Thyroid gland (tissue), 4 donors: Measurements from ENCODE around the gene ERG.

Experiments used
- POLR2A ChIP-seq, 2 donors: fragments of 450-650 bp; IDR thresholded peaks; one replicate each; pipeline ENCODE4 v1.6.1; 2017; ENCODE audit warnings: antibody characterized with exemption in 2 of 2, mild to moderate bottlenecking in 2 of 2, moderate library complexity in 1 of 2
- TF ChIP-seq, protein P1 (sequence below), 6 experiments: fragments of 200-600 bp in 3 of 6; fragments of 450-650 bp in 3 of 6; sonication (generic) in 3 of 6; IDR thresholded peaks; one replicate each; pipeline ENCODE4 v1.5.1; 2016 to 2019; ENCODE audit warnings: antibody characterized with exemption in 6 of 6, mild to moderate bottlenecking in 2 of 6, inconsistent platforms in 1 of 6, moderate library complexity in 1 of 6

DNA sequence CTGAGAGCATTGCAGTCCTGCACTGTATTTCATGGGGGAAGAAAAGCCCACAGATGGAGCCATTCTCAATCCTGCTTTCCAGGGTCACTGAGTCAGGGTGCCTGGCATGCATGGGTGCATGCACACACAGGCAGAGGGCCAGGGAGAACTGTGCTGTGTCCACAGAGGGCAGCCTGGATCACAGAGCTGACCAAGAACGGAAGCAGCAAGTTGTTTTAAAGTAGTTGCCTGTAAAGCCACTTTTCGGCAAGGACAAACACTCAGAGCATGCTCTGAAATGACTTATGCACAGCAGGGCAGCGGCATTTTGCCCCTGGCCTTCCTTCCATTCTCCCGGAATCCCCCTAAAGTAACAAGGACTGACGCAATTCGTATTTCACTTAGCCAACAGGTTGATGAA is 3.6 kb downstream of the ERG start:
- no peak for TF ChIP-seq POLR2A (IDR thresholded peaks at IDR 0.05)
- TF ChIP-seq, protein P1, sequence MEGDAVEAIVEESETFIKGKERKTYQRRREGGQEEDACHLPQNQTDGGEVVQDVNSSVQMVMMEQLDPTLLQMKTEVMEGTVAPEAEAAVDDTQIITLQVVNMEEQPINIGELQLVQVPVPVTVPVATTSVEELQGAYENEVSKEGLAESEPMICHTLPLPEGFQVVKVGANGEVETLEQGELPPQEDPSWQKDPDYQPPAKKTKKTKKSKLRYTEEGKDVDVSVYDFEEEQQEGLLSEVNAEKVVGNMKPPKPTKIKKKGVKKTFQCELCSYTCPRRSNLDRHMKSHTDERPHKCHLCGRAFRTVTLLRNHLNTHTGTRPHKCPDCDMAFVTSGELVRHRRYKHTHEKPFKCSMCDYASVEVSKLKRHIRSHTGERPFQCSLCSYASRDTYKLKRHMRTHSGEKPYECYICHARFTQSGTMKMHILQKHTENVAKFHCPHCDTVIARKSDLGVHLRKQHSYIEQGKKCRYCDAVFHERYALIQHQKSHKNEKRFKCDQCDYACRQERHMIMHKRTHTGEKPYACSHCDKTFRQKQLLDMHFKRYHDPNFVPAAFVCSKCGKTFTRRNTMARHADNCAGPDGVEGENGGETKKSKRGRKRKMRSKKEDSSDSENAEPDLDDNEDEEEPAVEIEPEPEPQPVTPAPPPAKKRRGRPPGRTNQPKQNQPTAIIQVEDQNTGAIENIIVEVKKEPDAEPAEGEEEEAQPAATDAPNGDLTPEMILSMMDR (IDR thresholded peaks at IDR 0.05): no peak
